HG02588 (cell line): ENCODE data around the gene SPTBN1.

Experiments used
- ATAC-seq: cut with Tn5 transposase; IDR thresholded peaks from one replicate; pipeline ENCODE4 v1.9.1; 2021; ENCODE audit warnings: mild to moderate bottlenecking, moderate library complexity; ENCODE audit not compliant: unreplicated experiment

Gene SPTBN1

DNA sequence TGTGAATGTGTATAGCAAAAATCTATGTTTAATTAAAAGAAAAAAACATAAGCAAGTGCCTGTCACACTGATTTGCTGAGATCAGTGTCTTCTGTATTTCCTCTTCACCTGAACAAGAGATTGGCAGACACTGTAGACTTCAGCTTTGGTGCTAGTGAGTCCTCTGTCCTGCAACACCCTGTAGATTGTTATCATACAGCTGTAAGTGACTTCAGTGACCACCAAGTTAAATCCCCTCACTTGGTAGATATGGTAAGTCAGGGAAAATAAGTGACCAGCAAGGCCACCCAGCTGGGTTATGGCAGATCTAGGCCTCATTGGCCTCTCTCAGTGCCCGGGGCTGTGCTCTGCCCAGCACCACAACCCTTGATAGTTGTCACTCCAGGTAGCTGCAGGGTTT, 147.7 kb downstream of the SPTBN1 start:
- ATAC-seq, result no peak

DNA sequence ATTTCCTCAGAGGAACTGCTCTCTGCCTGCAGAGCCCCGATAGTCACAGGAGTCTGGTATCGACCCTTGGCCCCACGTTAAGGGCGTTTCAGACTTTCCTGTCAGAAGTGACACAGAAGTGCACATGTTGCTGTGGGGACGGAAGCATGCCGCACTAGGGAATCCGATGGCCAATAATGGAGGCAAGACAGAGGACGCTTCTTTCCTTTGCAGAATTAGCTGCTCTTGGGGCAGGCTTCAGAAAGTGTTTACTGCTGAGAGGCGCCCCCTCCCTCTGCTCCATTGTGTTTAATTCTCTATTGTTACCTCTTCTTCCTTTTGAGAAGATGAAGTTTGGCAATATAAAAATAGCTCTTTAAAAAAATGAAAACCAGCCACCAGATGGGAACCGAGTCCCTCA, 148.7 kb downstream of the SPTBN1 start:
- no peak for ATAC-seq

DNA sequence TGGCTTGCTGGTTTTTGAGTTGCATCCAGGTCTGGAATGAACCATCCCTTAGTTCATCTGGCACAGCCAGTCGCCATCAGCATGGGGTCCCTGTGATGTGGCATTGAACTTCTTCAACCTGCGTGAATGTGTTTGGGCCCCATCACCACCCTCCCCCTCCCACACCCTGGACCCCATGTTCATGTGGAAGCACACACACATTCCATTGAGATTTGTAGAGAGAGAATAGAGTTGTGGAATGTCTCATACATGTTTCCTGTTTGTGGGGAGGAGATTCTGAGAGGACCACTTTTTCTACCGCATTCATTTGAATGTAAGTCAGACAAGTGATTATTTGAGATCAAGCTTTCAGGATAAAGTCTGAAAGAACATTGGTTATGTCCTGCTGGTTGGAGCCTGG, 149.7 kb downstream of the SPTBN1 start:
- no peak for ATAC-seq

GRCh38 chr2:54606393-54606958, 150.3 kb downstream of the SPTBN1 start:
- no peak for ATAC-seq

GRCh38 chr2:54608224-54608623, 152.1 kb downstream of the SPTBN1 start:
- no peak for ATAC-seq

DNA sequence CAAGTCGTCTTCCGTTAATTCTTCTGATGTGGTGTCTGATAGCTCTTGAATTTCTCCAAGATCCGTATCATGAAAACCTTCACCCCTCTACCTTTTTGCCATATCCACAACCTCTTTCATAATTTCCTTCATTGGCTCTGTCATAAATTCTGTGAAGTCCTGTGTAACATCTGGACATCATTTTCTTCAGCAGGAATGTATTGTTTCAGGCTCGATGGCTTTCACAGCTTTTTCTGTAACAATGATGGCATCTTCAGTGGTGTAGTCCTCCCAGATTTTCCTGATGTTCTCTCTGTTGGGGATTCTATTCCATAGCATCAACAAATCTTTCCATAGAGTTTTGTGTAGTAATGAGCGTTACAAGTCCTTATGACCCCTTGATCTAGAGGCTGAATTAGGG, 153.1 kb downstream of the SPTBN1 start:
- no peak for ATAC-seq

DNA sequence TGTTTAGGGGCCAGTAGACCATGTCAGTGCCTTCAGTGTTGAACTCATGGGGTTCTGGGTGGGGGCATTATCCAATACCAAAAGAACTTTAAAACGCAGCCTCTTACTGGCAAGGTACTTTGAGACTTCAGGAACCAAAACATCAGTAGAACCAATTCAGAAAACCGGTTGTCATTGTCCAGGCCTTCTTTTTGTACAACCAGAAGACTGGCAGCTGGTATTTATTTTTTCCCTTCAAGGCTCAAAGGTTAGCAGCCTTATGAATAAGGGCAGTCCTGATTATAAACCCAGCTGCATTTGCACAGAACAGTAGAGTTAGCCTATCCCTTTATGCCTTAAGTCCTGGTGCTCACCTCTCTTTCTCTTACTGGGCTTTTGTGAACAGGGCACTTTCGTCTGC, 153.5 kb downstream of the SPTBN1 start:
- no peak for ATAC-seq

- no peak for ATAC-seq
Observed at GRCh38 chr2:54610700-54611099, 154.6 kb downstream of the SPTBN1 start.

DNA sequence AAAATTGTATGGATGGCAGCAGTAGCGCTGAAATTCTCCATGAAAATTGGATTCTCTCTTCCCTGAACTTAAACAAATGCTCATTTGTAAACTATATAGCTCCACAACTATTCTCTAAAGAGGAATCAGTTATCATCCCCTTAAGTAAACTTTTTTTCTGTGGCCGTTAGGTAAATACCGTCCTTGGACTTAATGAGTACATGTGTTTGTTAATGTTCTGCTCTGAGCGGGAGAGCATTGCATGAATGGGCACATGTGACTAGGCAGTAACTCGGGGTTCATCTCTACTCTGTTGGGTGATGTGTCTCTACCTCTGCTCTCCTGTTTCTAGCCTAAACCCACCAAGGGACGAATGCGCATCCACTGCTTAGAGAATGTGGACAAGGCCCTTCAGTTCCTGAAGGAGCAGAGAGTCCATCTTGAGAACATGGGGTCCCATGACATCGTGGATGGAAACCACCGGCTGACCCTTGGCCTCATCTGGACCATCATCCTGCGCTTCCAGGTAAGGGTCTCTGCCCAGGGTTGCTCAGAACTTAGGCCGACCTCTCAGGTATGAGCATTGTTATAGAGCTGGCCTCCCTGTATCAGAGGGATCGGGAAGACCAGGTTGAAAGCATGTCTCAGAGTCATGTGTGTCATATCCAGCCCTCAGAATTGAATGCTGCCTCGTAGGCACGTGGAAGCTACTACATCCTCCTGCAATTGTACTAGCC, 155.9 kb downstream of the SPTBN1 start:
- no peak for ATAC-seq

GRCh38 chr2:54613386-54613785, 157.3 kb downstream of the SPTBN1 start:
- no peak for ATAC-seq

DNA sequence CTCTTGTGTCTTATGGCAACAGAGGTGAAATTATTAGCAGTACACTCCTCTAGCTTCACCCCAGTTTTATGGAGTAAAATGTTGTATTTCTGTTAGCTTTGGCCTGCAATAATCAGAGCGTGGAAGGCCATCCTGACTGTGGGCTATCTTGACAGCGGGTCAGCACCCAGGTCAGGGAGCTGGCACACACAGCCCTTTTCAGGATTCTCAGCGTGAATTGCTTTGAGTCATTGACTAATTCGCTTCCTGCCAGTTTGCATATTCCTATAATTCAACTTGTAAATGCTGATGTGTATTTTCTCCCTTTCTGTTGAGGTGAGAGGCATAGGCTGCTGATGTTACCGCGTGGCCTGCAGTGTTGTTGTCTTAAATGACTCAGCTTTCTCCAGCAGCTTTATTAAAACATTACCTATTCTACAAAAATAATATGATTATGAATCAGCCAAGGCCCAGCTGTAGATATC, 157.7 kb downstream of the SPTBN1 start:
- ATAC-seq, result no peak

DNA sequence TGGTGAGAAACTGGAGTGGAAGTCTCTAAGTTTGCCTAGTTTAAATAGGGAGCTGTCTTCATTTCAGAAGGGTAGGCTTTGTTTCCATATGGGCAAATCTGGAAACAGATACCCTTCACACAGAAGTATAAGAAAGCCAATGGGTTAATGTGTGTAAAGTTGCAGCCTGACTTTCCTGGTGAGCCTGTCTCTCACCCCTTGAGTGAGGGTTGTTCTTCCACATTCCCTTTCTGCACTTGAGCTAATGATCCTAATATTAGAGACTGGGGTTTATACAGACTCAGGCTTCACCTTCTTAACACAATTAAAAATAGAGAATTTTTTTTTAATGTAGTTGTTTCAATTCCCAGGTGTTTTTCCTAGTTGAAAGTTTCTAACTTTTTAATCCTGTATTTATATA, 158.7 kb downstream of the SPTBN1 start:
- ATAC-seq, result no peak

DNA sequence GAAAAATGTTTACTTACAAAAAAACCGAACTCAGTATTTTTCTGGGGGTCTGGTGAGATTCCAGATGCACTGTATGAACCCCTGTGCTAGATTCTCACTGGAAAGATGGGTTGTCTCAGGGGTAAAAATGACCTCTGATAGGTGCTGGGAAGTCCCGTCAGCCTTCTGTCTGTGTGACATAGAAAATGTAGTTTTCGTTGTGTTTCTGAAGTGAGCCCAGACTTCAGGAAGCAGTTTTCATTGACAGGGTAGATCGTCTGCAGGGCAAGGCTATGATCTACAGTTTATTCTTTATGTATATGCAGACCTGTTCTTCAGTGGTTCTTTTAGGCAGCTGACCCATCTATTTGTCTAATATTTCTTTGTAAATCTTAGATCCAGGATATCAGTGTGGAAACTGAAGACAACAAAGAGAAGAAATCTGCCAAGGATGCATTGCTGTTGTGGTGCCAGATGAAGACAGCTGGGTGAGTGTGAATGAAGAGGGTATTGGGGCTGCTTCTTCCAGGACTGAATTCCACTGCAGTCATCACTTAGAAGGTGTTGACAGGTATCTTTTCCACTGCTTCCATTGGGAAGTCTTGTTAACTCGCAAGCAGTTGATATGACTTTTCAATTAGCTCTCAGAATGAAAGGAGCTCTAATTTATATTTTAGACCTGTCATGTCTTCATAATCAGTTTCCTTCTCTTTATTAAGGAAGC, 159.9 kb downstream of the SPTBN1 start:
- ATAC-seq, result no peak

DNA sequence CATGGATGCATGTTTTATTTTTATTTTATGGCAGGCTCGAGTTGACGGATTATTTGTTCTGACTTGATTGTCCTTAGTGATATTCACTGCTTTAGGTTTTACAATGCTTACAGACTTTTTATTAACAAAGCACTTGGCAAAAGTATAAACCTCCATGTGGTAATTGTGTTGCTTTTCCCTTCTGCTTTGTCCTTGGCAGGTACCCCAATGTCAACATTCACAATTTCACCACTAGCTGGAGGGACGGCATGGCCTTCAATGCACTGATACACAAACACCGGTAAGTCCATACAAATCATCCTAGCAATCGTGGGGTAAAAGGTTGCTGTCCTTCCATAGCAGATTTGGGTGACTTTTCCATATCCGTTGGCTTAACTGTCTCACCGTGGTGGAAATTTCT, 161.3 kb downstream of the SPTBN1 start:
- no peak for ATAC-seq

DNA sequence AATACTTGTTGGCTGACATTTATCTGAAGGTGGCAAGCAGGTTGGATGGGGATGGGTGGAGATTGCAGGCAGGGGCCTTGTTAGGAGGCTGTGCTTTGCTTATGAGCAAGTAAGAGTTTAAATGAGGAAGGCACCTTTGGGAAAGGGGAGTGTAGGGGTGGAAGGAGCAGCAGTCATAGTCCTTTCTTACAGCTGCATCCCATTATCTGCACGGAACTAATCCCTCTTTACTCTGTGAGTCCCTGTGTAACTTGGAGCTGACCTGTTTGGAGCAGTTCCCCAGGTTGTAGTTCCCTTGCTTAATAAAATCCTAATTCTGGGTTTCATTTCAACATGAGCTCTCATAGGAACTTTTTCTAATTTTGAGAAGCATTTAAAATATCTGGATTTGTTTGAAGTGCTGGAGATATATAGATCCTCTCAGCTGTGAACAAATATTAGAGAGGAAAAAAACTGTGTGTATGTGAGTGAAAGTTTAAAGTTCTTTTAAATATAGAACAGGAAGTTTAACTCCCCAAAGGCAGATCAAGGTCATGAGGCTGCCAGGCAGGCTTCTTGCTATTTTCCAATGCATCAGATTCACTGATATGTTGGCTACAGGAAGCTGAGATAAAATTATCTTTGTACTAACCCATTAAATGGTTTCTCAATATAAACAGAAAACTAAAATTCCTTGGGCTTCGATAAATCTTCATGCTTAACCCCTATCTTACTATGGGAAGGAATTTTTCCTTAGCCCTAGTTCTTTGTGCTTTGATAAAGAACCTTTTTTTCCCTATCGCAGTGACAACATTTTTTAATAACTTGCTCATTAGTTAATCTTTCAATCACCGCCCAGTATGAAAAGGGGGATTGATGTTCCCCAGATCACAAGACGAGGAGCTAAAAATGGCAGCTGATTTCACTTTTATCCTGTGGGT, 162.8 kb downstream of the SPTBN1 start:
- ATAC-seq, result no peak

DNA sequence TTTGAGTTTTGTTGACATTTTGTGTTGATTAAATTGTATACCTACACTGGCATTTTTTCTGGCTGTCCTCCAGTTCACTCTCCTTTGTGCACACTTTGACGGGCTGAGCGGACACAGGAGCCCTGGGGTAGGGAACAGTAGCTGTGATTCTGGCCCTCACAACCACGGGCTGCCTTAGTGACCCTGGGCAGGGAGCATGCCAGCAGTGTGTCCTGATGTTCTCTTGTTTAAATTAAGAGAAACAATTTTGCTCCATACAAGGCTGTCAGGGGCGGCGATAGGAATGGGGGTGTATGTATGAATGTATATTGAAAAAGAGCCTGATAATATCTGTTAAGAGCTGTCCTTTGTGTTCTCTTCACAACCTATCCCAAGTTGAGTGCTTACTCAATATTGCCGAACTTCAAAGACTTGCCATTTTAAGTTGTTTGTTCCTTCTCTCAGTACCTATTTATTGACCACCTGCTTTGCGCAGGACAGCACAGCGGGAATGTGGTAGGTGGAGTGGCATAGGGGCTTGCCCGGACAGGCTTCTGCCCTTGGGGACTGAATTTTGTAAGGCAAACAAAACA, 163.6 kb downstream of the SPTBN1 start:
- no peak for ATAC-seq

- no peak for ATAC-seq
Observed at GRCh38 chr2:54620948-54621347, 164.8 kb downstream of the SPTBN1 start.

DNA sequence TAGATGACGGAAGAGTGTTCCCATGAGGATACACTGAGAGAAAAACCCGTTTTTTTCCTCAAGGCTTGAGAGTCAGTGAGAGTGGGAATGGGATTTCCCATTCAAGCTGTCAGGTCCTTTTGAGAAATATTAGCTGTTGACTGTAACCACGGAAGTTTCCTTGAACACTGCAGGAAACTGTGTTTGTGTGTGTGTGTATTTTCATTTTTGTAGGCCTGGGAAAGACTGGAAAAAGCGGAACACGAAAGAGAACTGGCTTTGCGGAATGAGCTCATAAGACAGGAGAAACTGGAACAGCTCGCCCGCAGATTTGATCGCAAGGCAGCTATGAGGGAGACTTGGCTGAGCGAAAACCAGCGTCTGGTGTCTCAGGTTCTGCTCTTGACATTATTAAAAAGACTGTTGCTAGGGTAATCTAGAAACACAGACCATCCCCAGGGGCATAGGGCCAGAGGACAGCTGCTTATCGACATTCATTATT, 168.5 kb downstream of the SPTBN1 start:
- ATAC-seq, result no peak

GRCh38 chr2:54626131-54626530, 170.0 kb downstream of the SPTBN1 start:
- ATAC-seq, result no peak

DNA sequence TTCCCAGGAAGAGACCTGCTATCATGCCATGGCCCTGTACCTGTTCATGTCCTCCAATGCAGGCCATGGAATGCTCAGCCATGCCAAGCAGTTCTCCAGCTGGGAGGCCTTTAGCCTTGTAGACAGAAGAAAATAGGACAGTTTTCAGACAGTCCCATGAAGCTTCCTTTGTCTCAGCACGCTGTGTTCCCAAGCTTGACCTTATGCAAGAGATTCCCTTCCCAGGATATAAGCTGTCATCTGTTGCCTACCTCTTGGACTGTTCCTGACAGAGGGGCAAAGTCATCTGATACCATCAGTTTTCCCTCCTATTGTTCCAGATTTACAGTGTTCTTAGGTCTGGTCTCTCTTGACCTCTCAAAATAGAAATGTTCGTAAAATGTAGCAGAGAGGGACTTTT, 170.8 kb downstream of the SPTBN1 start:
- ATAC-seq, result no peak

DNA sequence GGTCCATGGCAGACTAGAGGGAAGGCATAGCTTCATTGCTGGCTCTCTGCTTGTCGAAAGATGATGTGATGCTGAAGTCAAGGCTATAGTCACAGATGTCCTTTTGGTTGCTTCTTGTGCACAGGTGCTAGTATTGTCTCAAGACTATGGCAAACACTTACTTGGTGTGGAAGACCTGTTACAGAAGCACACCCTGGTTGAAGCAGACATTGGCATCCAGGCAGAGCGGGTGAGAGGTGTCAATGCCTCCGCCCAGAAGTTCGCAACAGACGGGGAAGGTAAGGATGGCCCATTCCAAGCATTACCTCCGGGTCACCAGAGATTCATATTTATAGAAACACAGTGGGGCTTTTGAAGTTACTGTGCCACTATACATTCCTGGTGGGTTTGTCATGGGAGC, 171.8 kb downstream of the SPTBN1 start:
- ATAC-seq, result no peak
